NCI-H2081 treated with DMSO at 0.1 percent for 48 hours (cell line): Measurements from ENCODE around the gene GTF2IRD2.
"Not testable (repeated sequence)": the region's sequence is repeated elsewhere in the genome, so short reads cannot be mapped to it uniquely, and the experiment has no call there.

ENCODE experiments used
- DNase-seq: peaks from one replicate; lab custom pipeline; 2025; lab: John Stamatoyannopoulos, UW

Gene GTF2IRD2

GRCh38 chr7:74850833-74851721 lies at the start of gene GTF2IRD2:
Gene GTF2IRD2, minus strand, starts transcription at chr7:74851605. Its CDS starts 15,227 bp downstream, at chr7:74836378.
- not testable (repeated sequence) for DNase-seq

- peak; percentile 16 for DNase-seq
These were observed 39.0 kb upstream of the GTF2IRD2 start for GRCh38 chr7:74890158-74891123.

- DNase-seq, result not testable (repeated sequence)
These were observed 38.2 kb upstream of the GTF2IRD2 start for GRCh38 chr7:74889518-74890129.

- not testable (repeated sequence) for DNase-seq
These were observed 33.9 kb upstream of the GTF2IRD2 start for GRCh38 chr7:74885295-74885694.

GRCh38 chr7:74882110-74882509 lies 30.7 kb upstream of the GTF2IRD2 start:
- DNase-seq, result not testable (repeated sequence)

- not testable (repeated sequence) for DNase-seq
These were observed 23.5 kb upstream of the GTF2IRD2 start for GRCh38 chr7:74874748-74875512.

- DNase-seq, result not testable (repeated sequence)
These were observed 22.8 kb upstream of the GTF2IRD2 start for GRCh38 chr7:74874104-74874747.

GRCh38 chr7:74872542-74872941 lies 21.1 kb upstream of the GTF2IRD2 start:
- DNase-seq, result not testable (repeated sequence)

GRCh38 chr7:74865777-74866176 lies 14.4 kb upstream of the GTF2IRD2 start:
- not testable (repeated sequence) for DNase-seq

GRCh38 chr7:74849853-74850252 lies 1.6 kb downstream of the GTF2IRD2 start:
- DNase-seq, result not testable (repeated sequence)

- DNase-seq, result not testable (repeated sequence)
These were observed 21.0 kb downstream of the GTF2IRD2 start for GRCh38 chr7:74830411-74830810.

- DNase-seq, result not testable (repeated sequence)
These were observed 21.4 kb downstream of the GTF2IRD2 start for GRCh38 chr7:74829959-74830358.

- DNase-seq, result not testable (repeated sequence)
These were observed 30.1 kb downstream of the GTF2IRD2 start for GRCh38 chr7:74821259-74821658.

GRCh38 chr7:74820146-74820805 lies 31.1 kb downstream of the GTF2IRD2 start:
- not testable (repeated sequence) for DNase-seq

- DNase-seq, result not testable (repeated sequence)
These were observed 35.5 kb downstream of the GTF2IRD2 start for GRCh38 chr7:74815882-74816281.

- DNase-seq, result not testable (repeated sequence)
These were observed 52.8 kb downstream of the GTF2IRD2 start for GRCh38 chr7:74798644-74799043.

GRCh38 chr7:74797848-74798622 lies 53.4 kb downstream of the GTF2IRD2 start:
- DNase-seq, result not testable (repeated sequence)

GRCh38 chr7:74789200-74789736 lies 62.1 kb downstream of the GTF2IRD2 start:
- DNase-seq, result not testable (repeated sequence)
